CD8-positive, alpha-beta memory T cell (primary cell): ENCODE results near the gene NIT1. TPM values are rescaled to one million over a fixed set of nuclear protein-coding genes. Genes with fewer than 3 reads are reported as not detected.

ENCODE experiments used
- CTCF ChIA-PET: fragments of 350-600 bp; sonication (Branson Sonifier 250); formaldehyde crosslinking; loops from one replicate; lab custom pipeline; 2021; ENCODE audit warnings: antibody characterized with exemption; lab: Charles Lee
- POLR2A ChIA-PET: fragments of 350-600 bp; sonication (Branson Sonifier 250); formaldehyde crosslinking; loops from one replicate; lab custom pipeline; 2021; ENCODE audit warnings: antibody characterized with exemption; lab: Charles Lee
- DNase-seq, 5 donors: peaks; one replicate each; pipeline versions ENCODE4 v3.0.0 to v3.0.0-alpha.2; 2020 to 2022; ENCODE audit warnings: mixed read lengths in 1 of 5
- H3K27ac ChIP-seq: one replicate; pipeline ENCODE4 v1.7.0; 2013; ENCODE audit warnings: low read depth, mild to moderate bottlenecking, low read length, moderate library complexity
- H3K27me3 ChIP-seq: 2 replicates; pipeline ENCODE4 v1.7.0; 2013; ENCODE audit warnings: low read length, mild to moderate bottlenecking; ENCODE audit not compliant: insufficient read depth, poor library complexity, severe bottlenecking
- H3K36me3 ChIP-seq: 2 replicates; pipeline ENCODE4 v1.7.0; 2013; ENCODE audit warnings: mild to moderate bottlenecking, low read length, moderate library complexity; ENCODE audit not compliant: insufficient read depth
- H3K4me1 ChIP-seq: 2 replicates; pipeline ENCODE4 v1.7.0; 2013; ENCODE audit warnings: mild to moderate bottlenecking, low read length, moderate library complexity; ENCODE audit not compliant: insufficient read depth
- H3K4me3 ChIP-seq: 2 replicates; pipeline ENCODE4 v1.7.0; 2013; ENCODE audit warnings: mild to moderate bottlenecking, low read length
- H3K9me3 ChIP-seq: 2 replicates; pipeline ENCODE4 v1.7.0; 2013; ENCODE audit warnings: mild to moderate bottlenecking, low read length
- H3K27ac Mint-ChIP-seq, 8 donors: one replicate each; pipeline ENCODE4 v1.8.0; 2020 to 2021; ENCODE audit warnings: mixed read lengths in 8 of 8, mild to moderate bottlenecking in 6 of 8, inconsistent platforms in 3 of 8, moderate library complexity in 3 of 8
- H3K27me3 Mint-ChIP-seq, 2 donors: one replicate each; pipeline ENCODE4 v1.8.0; 2020 to 2021; ENCODE audit warnings: mixed read lengths in 2 of 2, mild to moderate bottlenecking in 1 of 2, moderate library complexity in 1 of 2
- H3K36me3 Mint-ChIP-seq, 3 donors: one replicate each; pipeline ENCODE4 v1.8.0; 2020 to 2021; ENCODE audit warnings: mixed read lengths in 3 of 3, inconsistent platforms in 1 of 3, mild to moderate bottlenecking in 1 of 3
- H3K4me1 Mint-ChIP-seq, 3 donors: one replicate each; pipeline ENCODE4 v1.8.0; 2020 to 2021; ENCODE audit warnings: mixed read lengths in 3 of 3, inconsistent platforms in 1 of 3, mild to moderate bottlenecking in 1 of 3
- H3K4me3 Mint-ChIP-seq, 7 donors: one replicate each; pipeline ENCODE4 v1.8.0; 2020 to 2021; ENCODE audit warnings: mixed read lengths in 7 of 7, mild to moderate bottlenecking in 6 of 7, moderate library complexity in 4 of 7, inconsistent platforms in 2 of 7
- H3K9me3 Mint-ChIP-seq, 5 donors: one replicate each; pipeline ENCODE4 v1.8.0; 2020 to 2022; ENCODE audit warnings: mixed read lengths in 5 of 5, mild to moderate bottlenecking in 3 of 5, moderate library complexity in 2 of 5, inconsistent platforms in 1 of 5
- polyA plus RNA-seq: library from polyadenylated mRNA; unstranded; fragments of 300-500 nt; fragmentation: Illumina TruSeq; gene quantifications from one replicate; pipeline ENCODE4 v1.2.3, GENCODE V29; 2021
- total RNA-seq, 2 experiments: library from RNA; stranded (reverse); gene quantifications; one replicate each; pipeline ENCODE4 v1.2.3, GENCODE V29; 2021

Gene NIT1
- total and polyA plus RNA-seq, 3 experiments from 2014 or later = 16.7 to 36.3 (median 33.9) TPM

DNA sequence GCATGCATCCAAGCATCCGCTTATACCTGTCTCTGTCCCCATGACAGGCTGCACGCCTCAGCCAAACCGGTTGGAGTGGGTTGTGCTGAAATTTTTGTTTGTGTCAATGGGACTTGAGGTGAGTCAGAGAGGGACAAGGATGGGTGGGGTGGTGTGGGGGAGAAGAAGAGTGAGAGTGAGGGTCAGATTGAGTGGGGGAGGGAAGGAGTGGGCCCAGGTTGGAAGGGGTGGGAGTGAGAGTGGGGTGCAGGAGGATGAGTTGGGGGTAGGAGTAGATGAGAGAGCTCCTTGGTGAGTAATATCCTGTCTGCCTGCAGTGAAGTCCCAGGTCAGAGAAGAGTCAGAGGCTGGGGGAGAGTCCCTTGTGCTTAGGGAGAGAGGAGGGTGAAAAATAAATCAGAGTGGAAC lies 25.3 kb upstream of the NIT1 start:
- Histone ChIP-seq H3K4me3 (no peak overlapping the region), H3K36me3 (no peaks in the 10 kb centered on the region), H3K27ac (no peak overlapping the region), H3K27me3 (no peaks in the 10 kb centered on the region), H3K9me3 (no peaks in the 10 kb centered on the region), H3K4me1 (peaks cover 8% of the 10 kb centered on the region)
- H3K4me3 Mint-ChIP-seq = no peak overlapping the region
- CTCF ChIA-PET = interaction anchor here (0.9 to 7.8 kb wide), 2 partner anchors 22 to 73 kb away, joined by 3 to 128 read pairs; partner anchors contain the start of genes ARHGAP30 and PPOX
- peaks cover 0 to 14% of the 10 kb centered on the region in 2 donors for H3K27me3 Mint-ChIP-seq
- no peak overlapping the region for H3K27ac Mint-ChIP-seq
- H3K36me3 Mint-ChIP-seq = peaks cover 0 to 2% (median 1%) of the 10 kb centered on the region in 3 donors
- POLR2A ChIA-PET = no interaction called here
- peaks cover 0 to 2% (median 2%) of the 10 kb centered on the region in 5 donors for H3K9me3 Mint-ChIP-seq
- no peak for DNase-seq
- H3K4me1 Mint-ChIP-seq = peaks cover 6 to 16% (median 8%) of the 10 kb centered on the region in 3 donors

- Mint-ChIP-seq H3K36me3 (peaks cover 0 to 6% (median 2%) of the 10 kb centered on the region in 3 donors), H3K4me1 (peaks cover 17 to 28% (median 19%) of the 10 kb centered on the region in 3 donors), H3K27ac (peak overlapping the region in 2 of 8 donors; percentile 55 to 85), H3K27me3 (peaks cover 0 to 19% of the 10 kb centered on the region in 2 donors), H3K9me3 (peaks cover 0 to 4% (median 3%) of the 10 kb centered on the region in 5 donors), H3K4me3 (no peak overlapping the region)
- POLR2A ChIA-PET = interaction anchor here (0.6 kb wide), 1 partner anchor 64 kb away, joined by 6 read pairs; no protein-coding TSS in a partner anchor
- no peaks in the 10 kb centered on the region for H3K9me3 ChIP-seq
- CTCF ChIA-PET = interaction anchor here (1.4 to 7.8 kb wide), 3 partner anchors 24 to 97 kb away, joined by 4 to 128 read pairs (median 5); partner anchors contain the start of gene ARHGAP30
- H3K4me1 ChIP-seq = peaks cover 8% of the 10 kb centered on the region
- DNase-seq = no peak
- H3K27ac ChIP-seq = no peak overlapping the region
- H3K36me3 ChIP-seq = no peaks in the 10 kb centered on the region
- H3K27me3 ChIP-seq = no peaks in the 10 kb centered on the region
- H3K4me3 ChIP-seq = no peak overlapping the region
Measured at GRCh38 chr1:161094481-161094880, 23.4 kb upstream of the NIT1 start.

DNA sequence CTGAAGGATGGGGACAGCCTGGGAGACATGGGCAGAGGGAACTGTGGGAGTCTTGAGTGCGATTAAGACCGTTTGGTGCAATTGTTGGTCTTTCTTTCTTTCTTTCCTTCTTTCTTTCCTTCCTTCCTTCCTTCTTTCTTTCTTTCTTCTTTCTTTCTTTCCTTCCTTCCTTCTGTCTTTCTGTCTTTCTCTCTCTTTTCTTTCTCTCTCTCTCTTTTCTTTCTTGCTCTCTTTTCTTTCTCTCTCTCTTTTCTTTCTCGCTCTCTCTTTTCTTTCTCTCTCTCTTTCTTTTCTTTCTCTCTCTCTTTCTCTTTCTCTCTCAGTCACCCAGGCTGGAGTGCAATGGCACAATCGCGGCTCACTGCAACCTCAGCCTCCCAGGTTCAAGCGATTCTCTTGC lies 22.7 kb upstream of the NIT1 start:
- no peaks in the 10 kb centered on the region for H3K27me3 ChIP-seq
- peaks cover 17 to 28% (median 19%) of the 10 kb centered on the region in 3 donors for H3K4me1 Mint-ChIP-seq
- H3K9me3 ChIP-seq = no peaks in the 10 kb centered on the region
- no peak overlapping the region for H3K4me3 ChIP-seq
- DNase-seq = no peak
- peaks cover 0 to 14% (median 2%) of the 10 kb centered on the region in 3 donors for H3K36me3 Mint-ChIP-seq
- H3K27ac ChIP-seq = no peak overlapping the region
- H3K36me3 ChIP-seq = no peaks in the 10 kb centered on the region
- H3K27me3 Mint-ChIP-seq = peaks cover 0 to 19% of the 10 kb centered on the region in 2 donors
- ChIA-PET CTCF (interaction anchor here (1.4 to 7.8 kb wide), 3 partner anchors 25 to 56 kb away, joined by 4 to 128 read pairs (median 83); partner anchors contain the start of genes ARHGAP30 and TSTD1), POLR2A (interaction anchor here (0.6 to 4.2 kb wide), 2 partner anchors 26 to 65 kb away, joined by 6 to 31 read pairs; partner anchors contain the start of gene ARHGAP30)
- H3K27ac Mint-ChIP-seq = peak overlapping the region in 2 of 8 donors; percentile 55 to 97
- peaks cover 8% of the 10 kb centered on the region for H3K4me1 ChIP-seq
- H3K9me3 Mint-ChIP-seq = peaks cover 0 to 4% (median 3%) of the 10 kb centered on the region in 5 donors
- peak overlapping the region in 1 of 7 donors; percentile 73 for H3K4me3 Mint-ChIP-seq

GRCh38 chr1:161096015-161096414 lies 21.9 kb upstream of the NIT1 start:
- peaks cover 0 to 4% (median 3%) of the 10 kb centered on the region in 5 donors for H3K9me3 Mint-ChIP-seq
- POLR2A ChIA-PET = interaction anchor here (1.0 to 4.2 kb wide), 3 partner anchors 27 to 50 kb away, joined by 9 to 34 read pairs (median 31); partner anchors contain the start of genes ARHGAP30 and USF1
- no peaks in the 10 kb centered on the region for H3K9me3 ChIP-seq
- peak overlapping the region in 1 of 7 donors; percentile 88 for H3K4me3 Mint-ChIP-seq
- CTCF ChIA-PET = interaction anchor here (1.4 to 7.8 kb wide), 9 partner anchors 11 to 144 kb away, joined by 4 to 128 read pairs (median 15); partner anchors contain the start of genes ARHGAP30, F11R, TSTD1 and USF1
- H3K27me3 Mint-ChIP-seq = peaks cover 0 to 19% of the 10 kb centered on the region in 2 donors
- peaks cover 0 to 20% (median 2%) of the 10 kb centered on the region in 3 donors for H3K36me3 Mint-ChIP-seq
- H3K27ac Mint-ChIP-seq = peak overlapping the region in 5 of 8 donors; percentile 3 to 97 (median 25)
- no peaks in the 10 kb centered on the region for H3K36me3 ChIP-seq
- H3K27me3 ChIP-seq = no peaks in the 10 kb centered on the region
- DNase-seq = no peak
- peaks cover 8% of the 10 kb centered on the region for H3K4me1 ChIP-seq
- no peak overlapping the region for H3K4me3 ChIP-seq
- peaks cover 17 to 26% (median 19%) of the 10 kb centered on the region in 3 donors for H3K4me1 Mint-ChIP-seq
- H3K27ac ChIP-seq = no peak overlapping the region

- Histone ChIP-seq H3K27ac (no peak overlapping the region), H3K27me3 (no peaks in the 10 kb centered on the region), H3K4me1 (peaks cover 8% of the 10 kb centered on the region), H3K36me3 (peaks cover under 1% of the 10 kb centered on the region), H3K9me3 (no peaks in the 10 kb centered on the region), H3K4me3 (no peak overlapping the region)
- Mint-ChIP-seq H3K36me3 (peaks cover 0 to 23% (median 5%) of the 10 kb centered on the region in 3 donors), H3K27ac (peak overlapping the region in 7 of 8 donors; percentile 10 to 97 (median 94)), H3K9me3 (peaks cover 0 to 4% (median 3%) of the 10 kb centered on the region in 5 donors), H3K27me3 (peaks cover 0 to 19% of the 10 kb centered on the region in 2 donors), H3K4me3 (peak overlapping the region in 2 of 7 donors; percentile 59 to 88), H3K4me1 (peaks cover 17 to 26% (median 19%) of the 10 kb centered on the region in 3 donors)
- no peak for DNase-seq
- ChIA-PET POLR2A (interaction anchor here (1.0 to 4.2 kb wide), 5 partner anchors 21 to 58 kb away, joined by 4 to 34 read pairs (median 9); partner anchors contain the start of genes ARHGAP30, NIT1, PFDN2 and TSTD1), CTCF (interaction anchor here (0.6 to 7.8 kb wide), 17 partner anchors 10 to 328 kb away, joined by 3 to 128 read pairs (median 9); partner anchors contain the start of genes ARHGAP30, DEDD, F11R and TSTD1)
Measured at GRCh38 chr1:161096530-161096929, 21.4 kb upstream of the NIT1 start.

- peak within 1 kb of the TSS; percentile 83 to 92 (median 86) for H3K4me3 Mint-ChIP-seq
- peaks cover 0 to 19% of the 10 kb centered on the region in 2 donors for H3K27me3 Mint-ChIP-seq
- peak within 1 kb of the TSS; percentile 77 to 99 (median 96) for H3K27ac Mint-ChIP-seq
- no peaks in the 10 kb centered on the region for H3K9me3 ChIP-seq
- POLR2A ChIA-PET = interaction anchor here (0.6 to 4.2 kb wide), 10 partner anchors 11 to 103 kb away, joined by 3 to 34 read pairs (median 4); partner anchors contain the start of genes ARHGAP30, NIT1, PFDN2 and TSTD1
- H3K4me1 Mint-ChIP-seq = peaks cover 17 to 26% (median 19%) of the 10 kb centered on the region in 3 donors
- H3K4me3 ChIP-seq = peak within 1 kb of the TSS; percentile 85
- peaks cover 7% of the 10 kb centered on the region for H3K36me3 ChIP-seq
- peaks cover 0 to 4% (median 3%) of the 10 kb centered on the region in 5 donors for H3K9me3 Mint-ChIP-seq
- peak within 1 kb of the TSS; percentile 32 for H3K27ac ChIP-seq
- no peaks in the 10 kb centered on the region for H3K27me3 ChIP-seq
- peaks cover 0 to 36% (median 7%) of the 10 kb centered on the region in 3 donors for H3K36me3 Mint-ChIP-seq
- H3K4me1 ChIP-seq = peaks cover 8% of the 10 kb centered on the region
- CTCF ChIA-PET = interaction anchor here (0.6 to 7.8 kb wide), 39 partner anchors 8 to 325 kb away, joined by 3 to 128 read pairs (median 5); partner anchors contain the start of genes ARHGAP30, DEDD, F11R and NECTIN4
- peak; percentile 51 to 81 (median 64) for DNase-seq
Measured at GRCh38 chr1:161098210-161099068, 19.5 kb upstream of the NIT1 start, which contains the start of gene KLHDC9. KLHDC9 (plus strand) TSS chr1:161098361; CDS start chr1:161098536, 175 bp downstream.
